Urinary bladder (tissue), 4 donors: ENCODE data around the gene DOC2A. TPM values are rescaled to one million over a fixed set of nuclear protein-coding genes. Genes with fewer than 3 reads are reported as not detected.

Experiments used
- DNase-seq: peaks from one replicate; pipeline ENCODE4 v3.0.0-alpha.2; 2015; ENCODE audit errors: extremely low spot score
- H3K27ac ChIP-seq: one replicate; pipeline ENCODE4 v1.5.1; 2013; ENCODE audit warnings: low read depth, mild to moderate bottlenecking, moderate library complexity
- H3K36me3 ChIP-seq: one replicate; pipeline ENCODE4 v1.6.1; 2013; ENCODE audit warnings: mild to moderate bottlenecking, moderate library complexity; ENCODE audit not compliant: insufficient read depth
- H3K4me1 ChIP-seq: one replicate; pipeline ENCODE4 v1.6.1; 2013; ENCODE audit warnings: mild to moderate bottlenecking, moderate library complexity; ENCODE audit not compliant: insufficient read depth
- H3K4me3 ChIP-seq: one replicate; pipeline ENCODE4 v1.5.1; 2013; ENCODE audit warnings: low read depth, low read length
- WGBS: extraction: QIAGEN DNeasy Blood & Tissue Kit; methylation state at CpG from one replicate; pipeline ENCODE4 v1.1.7; 2013; 5-methylcytosine and 5-hydroxymethylcytosine counted together
- polyA plus RNA-seq: library from polyadenylated mRNA; stranded (reverse); fragments of 200-250 nt; gene quantifications from one replicate; pipeline ENCODE4 v1.2.3, GENCODE V29; 2013
- total RNA-seq: library from RNA; depleted of rRNA; stranded (reverse); fragments of >200 nt; gene quantifications from one replicate; pipeline ENCODE4 v1.2.3, GENCODE V29; 2014
- donor health status: healthy with polysubstance abuse.
- donor health status: healthy.

DOC2A gene
- total and polyA plus RNA-seq, 2 donors = 0.32 to 0.53 TPM

DNA sequence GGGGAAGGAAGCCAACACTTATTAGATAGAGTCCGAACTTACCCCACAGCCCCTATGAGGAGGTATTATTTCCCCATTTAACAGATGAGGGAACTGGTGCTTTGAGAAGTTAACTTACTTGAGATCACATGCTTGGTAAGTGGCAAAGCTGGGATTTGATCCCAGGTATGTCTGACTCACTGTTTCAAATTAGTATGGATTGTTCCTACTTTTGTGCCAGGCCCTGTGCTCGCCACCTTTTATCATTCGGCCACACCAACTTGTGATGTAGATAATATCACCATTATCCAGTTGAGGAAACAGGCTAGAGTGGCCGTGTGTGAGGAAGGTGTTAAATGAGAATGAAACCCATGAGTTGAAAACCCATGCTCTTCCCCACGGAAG, 26.1 kb downstream of the DOC2A start:
- no peak overlapping the region for H3K27ac ChIP-seq
- H3K4me3 ChIP-seq = no peak overlapping the region
- H3K36me3 ChIP-seq = peaks cover 8% of the 10 kb centered on the region
- 92% methylated on average over 5 of the region's 5 CpGs for WGBS
- no peak for DNase-seq
- H3K4me1 ChIP-seq = no peaks in the 10 kb centered on the region

DNA sequence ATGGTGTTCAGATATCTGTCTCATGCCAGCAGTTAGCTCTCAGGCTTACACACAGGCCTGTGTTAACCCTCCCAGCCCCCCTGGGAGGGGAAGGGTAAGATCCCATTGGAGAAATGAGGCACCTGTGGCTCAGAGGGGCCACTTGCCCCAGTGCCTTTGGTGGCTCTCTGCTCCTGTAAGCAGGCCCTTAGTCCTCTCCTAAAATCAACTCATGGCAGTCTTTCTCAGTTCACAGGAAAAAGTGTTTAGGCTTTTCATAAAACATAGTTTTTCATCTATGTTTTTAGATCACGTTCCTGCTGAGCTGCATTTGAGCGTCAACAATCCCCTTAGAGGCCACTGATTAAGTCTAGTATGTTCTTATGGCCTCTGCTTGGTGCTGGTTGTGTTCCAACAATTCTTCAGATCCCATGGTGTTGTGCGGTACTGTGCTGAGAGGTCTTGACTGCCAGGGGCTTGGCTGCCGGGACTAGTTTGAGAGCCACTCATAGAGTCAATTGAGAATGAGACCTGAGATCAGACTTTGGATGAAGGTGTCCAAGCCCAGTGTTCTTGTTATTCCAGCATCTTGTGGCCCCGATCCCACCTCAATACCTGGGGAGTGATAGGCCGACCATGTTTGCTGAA, 26.6 kb downstream of the DOC2A start:
- DNase-seq = no peak
- peaks cover 8% of the 10 kb centered on the region for H3K36me3 ChIP-seq
- H3K27ac ChIP-seq = no peak overlapping the region
- H3K4me1 ChIP-seq = no peaks in the 10 kb centered on the region
- 93% methylated on average over 6 of the region's 6 CpGs for WGBS
- H3K4me3 ChIP-seq = no peak overlapping the region

DNA sequence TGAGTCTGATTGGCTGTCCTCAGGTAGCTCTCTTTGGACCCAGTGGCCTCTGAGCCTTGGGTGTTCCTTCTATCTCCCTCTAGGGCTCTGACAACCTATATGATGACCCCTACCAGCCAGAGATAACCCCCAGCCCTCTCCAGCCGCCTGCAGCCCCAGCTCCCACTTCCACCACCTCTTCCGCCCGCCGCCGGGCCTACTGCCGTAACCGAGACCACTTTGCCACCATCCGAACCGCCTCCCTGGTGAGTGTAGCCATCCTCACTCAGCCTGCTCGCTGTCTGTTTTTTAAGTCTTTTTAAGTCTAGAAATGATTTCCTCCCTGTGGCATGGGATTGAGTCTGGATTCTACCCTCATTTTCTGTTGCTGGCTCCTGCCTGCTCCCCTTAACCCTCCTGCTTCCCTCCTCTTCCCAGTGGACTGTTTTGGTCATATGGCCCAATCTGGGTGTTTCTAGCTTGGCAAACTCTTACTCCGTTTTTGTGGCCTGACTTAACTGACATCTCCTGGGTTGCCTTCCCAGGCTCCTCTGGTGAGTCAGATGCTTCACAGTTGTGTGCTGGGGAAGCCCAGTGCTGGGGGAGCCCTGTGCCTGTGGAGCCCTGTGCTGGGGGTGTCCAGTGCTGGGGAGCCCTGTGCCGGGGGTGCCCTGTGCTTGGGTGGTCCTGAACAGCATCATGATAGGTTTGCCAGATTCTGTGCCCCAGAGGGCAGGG, 27.2 kb downstream of the DOC2A start:
- no peak overlapping the region for H3K4me3 ChIP-seq
- H3K27ac ChIP-seq = no peak overlapping the region
- H3K4me1 ChIP-seq = no peaks in the 10 kb centered on the region
- WGBS = 94% methylated on average over 12 of the region's 12 CpGs
- H3K36me3 ChIP-seq = peaks cover 8% of the 10 kb centered on the region
- no peak for DNase-seq

DNA sequence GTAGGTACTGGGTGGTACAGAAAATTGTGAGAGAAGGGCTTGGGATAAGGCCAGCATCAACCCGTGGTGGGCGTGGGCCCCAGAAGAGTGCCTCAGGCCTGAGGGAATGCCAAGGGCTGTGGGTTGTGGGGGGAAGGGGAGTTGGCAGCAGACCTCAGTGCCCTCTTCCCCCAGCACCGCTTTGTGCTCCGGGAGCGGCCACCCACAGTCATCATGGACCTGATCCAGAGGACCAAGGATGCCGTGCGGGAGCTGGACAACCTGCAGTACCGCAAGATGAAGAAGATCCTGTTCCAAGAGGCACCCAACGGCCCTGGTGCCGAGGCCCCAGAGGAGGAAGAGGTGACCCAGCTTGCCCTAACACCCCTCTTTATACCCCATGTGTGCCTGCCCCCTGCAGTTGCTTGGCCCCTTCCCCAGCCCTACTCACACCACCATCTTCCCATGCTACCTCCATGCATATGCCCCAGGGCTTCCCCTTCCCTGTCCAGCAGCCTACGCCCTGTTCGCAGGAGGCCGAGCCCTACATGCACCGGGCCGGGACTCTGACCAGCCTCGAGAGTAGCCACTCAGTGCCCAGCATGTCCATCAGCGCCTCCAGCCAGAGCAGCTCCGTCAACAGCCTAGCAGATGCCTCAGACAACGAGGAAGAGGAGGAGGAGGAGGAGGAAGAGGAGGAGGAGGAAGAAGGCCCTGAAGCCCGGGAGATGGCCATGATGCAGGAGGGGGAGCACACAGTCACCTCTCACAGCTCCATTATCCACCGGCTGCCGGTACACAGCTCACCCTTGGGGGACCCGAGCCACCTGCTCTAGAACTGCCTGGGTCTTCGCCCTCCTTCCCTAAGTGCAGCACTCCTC, 28.0 kb downstream of the DOC2A start:
- H3K4me3 ChIP-seq = no peak overlapping the region
- 88% methylated on average over 24 of the region's 24 CpGs for WGBS
- H3K4me1 ChIP-seq = no peaks in the 10 kb centered on the region
- H3K36me3 ChIP-seq = peaks cover 8% of the 10 kb centered on the region
- DNase-seq = no peak
- H3K27ac ChIP-seq = no peak overlapping the region

DNA sequence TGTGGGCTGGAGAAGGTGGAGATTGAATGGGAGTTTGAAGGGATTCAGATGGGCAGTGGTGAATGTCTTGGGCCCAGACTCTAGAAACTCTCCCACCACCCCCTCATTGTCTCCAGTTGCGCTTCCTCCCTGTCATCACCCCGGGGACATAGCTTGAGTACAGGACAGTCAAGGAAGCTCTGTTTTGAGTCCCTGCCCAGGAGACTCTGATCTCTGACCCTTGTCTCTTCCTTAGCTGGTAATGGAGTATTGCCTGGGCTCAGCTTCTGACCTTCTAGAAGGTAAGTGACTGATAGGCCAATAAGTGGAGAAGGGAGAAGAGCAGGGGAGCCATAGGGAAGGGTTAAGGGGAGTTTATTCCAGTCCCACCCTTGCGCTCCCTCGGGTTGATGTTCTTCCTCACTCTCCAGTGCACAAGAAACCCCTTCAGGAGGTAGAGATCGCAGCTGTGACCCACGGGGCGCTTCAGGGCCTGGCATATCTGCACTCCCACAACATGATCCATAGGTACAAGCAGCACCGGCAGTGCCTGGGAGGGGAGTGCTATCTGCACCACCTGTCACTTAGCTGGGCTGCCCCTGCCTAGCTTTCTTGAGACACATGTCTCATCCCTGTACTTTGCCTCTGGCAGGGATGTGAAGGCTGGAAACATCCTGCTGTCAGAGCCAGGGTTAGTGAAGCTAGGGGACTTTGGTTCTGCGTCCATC, 32.1 kb downstream of the DOC2A start:
- H3K36me3 ChIP-seq = peaks cover 2% of the 10 kb centered on the region
- WGBS = 92% methylated on average over 9 of the region's 9 CpGs
- H3K4me1 ChIP-seq = peaks cover 2% of the 10 kb centered on the region
- DNase-seq = no peak
- H3K4me3 ChIP-seq = no peak overlapping the region
- no peak overlapping the region for H3K27ac ChIP-seq

DNA sequence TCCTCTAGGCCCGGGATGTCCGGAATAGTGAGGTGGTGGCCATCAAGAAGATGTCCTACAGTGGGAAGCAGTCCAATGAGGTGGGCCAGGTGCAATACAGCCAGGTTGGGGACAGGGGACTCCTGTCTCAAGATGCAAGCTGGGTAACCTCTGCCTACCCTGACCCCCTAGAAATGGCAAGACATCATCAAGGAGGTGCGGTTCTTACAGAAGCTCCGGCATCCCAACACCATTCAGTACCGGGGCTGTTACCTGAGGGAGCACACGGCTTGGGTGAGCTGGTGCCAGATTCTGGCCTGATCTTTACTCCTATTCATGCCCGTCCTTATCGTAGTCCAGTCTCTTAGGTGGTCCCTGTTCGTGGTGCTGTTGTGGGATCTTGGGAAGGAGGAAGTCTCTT, 32.7 kb downstream of the DOC2A start:
- DNase-seq = no peak

DNA sequence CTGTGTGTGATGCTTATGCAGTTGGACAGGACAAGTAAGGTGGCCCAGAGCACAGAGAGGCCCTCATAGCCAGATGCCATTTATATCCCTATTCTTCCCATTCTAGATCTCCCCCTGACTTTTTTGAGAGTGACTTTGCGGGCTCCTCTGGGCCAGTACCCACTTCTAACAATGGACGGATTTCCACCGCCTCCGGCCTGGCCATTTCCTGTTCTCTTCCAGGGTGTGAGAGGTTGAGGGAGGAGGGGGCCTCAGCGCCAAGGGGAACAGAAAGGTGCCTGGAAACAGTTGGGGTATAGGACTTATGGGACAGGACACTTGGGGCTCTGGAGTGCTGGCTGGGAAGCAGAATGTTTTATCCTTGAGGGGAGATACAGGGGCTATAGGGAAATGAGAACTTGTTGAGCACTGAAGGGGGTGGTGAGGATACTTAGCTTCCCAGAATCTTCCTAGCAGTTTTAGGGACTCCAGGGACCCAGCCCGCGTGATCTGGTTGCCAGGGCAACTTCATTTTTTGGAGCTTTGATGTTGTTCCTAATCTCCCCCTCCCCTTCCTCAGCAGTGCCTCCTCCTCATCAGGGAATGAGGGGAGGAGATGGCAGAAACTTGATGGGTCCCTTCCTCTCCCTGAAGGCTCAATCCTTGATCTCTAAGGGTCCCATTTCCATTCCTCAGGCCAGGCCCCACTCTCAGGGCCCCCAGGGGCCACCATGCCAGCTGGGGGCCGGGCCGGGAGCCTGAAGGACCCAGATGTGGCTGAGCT, 33.6 kb downstream of the DOC2A start:
- H3K4me3 ChIP-seq = no peak overlapping the region
- no peak overlapping the region for H3K27ac ChIP-seq
- no peak for DNase-seq
- H3K4me1 ChIP-seq = peaks cover 2% of the 10 kb centered on the region
- 78% methylated on average over 9 of the region's 9 CpGs for WGBS
- peaks cover 2% of the 10 kb centered on the region for H3K36me3 ChIP-seq

More for the DNA sequence above, 32.7 kb downstream of the DOC2A start:
- Histone ChIP-seq H3K27ac (no peak overlapping the region), H3K4me1 (peaks cover 2% of the 10 kb centered on the region), H3K36me3 (peaks cover 2% of the 10 kb centered on the region), H3K4me3 (no peak overlapping the region)
- 91% methylated on average over 9 of the region's 9 CpGs for WGBS

DNA sequence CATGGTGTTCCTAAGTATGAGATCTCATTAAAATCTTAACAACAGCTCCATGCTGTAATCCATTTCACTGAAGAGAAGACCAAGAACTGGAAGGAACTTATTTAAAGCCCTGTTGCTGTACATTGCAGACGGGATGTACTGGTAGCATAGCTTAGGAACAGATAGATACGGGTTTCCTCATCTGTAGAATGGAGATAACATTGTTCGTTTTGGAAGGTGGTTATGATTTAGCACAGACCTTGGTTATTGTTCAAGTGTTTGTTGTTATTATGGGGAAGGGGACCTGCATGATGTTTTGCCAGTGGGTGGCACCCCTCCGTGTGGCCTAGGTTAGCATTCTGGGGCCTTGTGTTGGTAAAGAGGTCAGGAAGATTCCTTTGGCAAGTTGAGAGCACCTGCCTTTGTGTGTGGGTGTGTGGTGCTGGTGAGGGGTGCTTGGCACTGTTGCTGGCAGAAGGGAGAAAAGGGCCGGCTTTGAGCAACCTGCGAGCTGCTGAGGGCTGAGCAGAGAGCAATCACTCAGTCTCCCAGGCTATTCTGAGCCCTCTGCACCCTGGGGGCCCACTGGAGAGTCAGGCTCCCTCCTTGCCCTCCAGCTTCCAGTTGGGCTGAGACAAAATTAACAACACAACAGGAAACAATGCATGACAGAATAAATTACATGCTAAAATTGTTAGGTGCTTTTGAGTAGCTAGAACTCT, 34.9 kb downstream of the DOC2A start:
- WGBS = 23% methylated on average over 6 of the region's 6 CpGs
- Histone ChIP-seq H3K4me1 (peaks cover 2% of the 10 kb centered on the region), H3K4me3 (no peak overlapping the region), H3K27ac (no peak overlapping the region), H3K36me3 (no peaks in the 10 kb centered on the region)
- no peak for DNase-seq

DNA sequence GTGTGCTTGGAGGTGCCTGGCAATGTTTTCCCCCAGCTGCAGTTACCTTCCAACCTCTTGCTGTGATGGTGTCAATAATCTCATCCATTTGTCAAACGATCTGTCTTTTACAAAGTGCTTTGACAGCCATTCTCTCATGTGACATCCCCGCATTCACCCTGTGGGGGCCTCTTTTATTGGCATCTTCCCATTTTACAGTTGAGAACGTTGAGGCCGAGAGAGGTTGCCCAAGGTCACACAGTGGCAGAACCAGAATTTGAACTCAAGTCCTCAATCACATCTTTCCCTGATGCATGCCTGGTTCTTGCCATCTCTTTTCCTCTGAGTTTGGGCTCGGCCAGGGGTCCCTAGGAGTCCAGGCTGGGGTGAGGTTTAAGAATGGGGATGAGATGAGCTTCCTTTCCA, 35.7 kb downstream of the DOC2A start:
- no peak overlapping the region for H3K27ac ChIP-seq
- no peak for DNase-seq
- peaks cover 2% of the 10 kb centered on the region for H3K4me1 ChIP-seq
- H3K36me3 ChIP-seq = no peaks in the 10 kb centered on the region
- H3K4me3 ChIP-seq = peak overlapping the region; percentile 68
- WGBS = 55% methylated on average over 5 of the region's 5 CpGs

DNA sequence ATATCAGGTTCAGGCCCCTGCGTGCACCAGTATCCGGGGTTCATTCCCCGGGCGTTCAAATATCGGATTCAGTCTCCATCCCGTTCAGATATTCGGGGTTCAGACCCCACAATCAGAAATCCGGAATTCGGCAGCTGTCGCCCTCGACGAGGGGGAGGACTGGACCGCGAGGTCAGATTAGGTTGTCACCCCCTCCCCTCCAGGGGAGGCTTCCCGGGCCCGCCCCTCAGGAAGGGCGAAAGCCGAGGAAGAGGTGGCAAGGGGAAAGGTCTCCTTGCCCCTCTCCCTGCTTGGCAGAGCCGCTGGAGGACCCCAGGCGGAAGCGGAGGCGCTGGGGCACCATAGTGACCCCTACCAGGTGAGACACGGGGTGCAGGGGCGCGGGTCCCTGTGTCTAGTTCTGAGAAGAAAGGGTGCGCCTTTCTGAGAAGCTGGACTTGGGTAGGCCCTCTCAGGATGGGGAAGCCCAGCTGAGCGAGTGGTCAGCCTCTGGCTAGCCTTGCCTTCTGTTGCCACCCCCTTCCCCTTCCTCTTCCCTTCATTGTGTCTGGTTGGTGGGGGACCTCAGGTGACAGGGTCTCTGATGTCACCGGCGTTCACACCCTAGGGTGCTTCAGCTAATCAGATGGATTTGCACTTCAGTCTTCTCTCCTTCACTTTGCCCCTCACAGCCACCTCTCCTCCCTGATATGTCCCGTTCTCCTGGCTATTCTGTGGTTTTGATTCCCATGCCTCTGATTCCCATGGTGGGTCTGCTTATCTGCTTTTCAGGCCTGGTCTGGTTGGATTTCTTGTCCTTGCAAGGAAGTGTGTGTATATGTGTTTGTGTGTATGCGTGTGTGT, 36.3 kb downstream of the DOC2A start:
- H3K36me3 ChIP-seq = peaks cover 1% of the 10 kb centered on the region
- 2% methylated on average over 31 of the region's 31 CpGs for WGBS
- H3K27ac ChIP-seq = peak overlapping the region; percentile 68
- peak overlapping the region; percentile 68 for H3K4me3 ChIP-seq
- no peak for DNase-seq
- H3K4me1 ChIP-seq = peaks cover 2% of the 10 kb centered on the region

DNA sequence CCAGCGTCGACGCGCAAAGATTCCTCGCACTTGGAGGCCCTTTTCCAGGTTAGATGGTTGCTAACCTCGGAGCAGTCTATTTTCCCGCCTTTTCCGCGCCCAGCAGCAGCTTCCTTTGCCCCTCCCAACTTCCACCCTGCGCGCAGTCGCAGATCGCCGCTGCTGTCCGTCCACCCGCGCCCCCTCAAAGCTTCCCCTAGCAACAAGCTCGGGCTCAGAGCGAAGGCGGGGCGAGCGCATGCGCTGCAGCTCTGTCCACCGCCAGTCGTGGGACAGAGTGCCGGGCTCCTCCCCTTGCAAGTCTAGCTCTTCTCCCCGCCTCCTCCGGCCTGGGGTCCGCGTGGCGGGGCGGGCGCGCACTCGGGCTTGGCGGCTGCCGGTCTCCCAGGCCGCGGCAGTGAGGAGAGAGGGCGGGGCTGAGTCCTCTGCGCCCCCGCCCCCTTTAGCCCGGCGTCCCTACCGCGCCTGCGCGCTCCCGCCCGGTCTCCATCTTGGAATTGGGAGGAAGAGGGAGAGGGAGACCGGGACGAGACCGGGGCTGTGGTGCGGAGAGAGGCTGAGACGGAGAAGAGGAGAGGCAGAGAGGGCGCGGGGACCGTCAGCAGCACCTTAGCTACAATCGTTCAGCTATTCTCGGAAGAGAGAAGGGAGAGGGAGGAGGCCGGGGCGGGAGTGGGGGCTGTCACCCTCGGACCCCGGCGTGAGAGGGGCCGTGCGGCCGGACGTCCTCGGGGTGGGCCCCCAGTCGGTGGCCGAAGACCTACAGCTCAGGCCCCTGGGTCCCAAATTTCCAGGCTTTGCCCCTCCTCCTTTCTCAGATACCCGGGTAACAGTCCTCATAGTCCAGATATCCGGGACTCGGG, 37.2 kb downstream of the DOC2A start, which contains the start of gene TAOK2:
TSS of gene TAOK2 (plus strand) at position 485 of the 863 bp plus-strand sequence. CDS start 3,905 bp downstream, outside the sequence.
- H3K4me1 ChIP-seq = peaks cover 2% of the 10 kb centered on the region
- peak within 1 kb of the TSS; percentile 68 for H3K4me3 ChIP-seq
- H3K27ac ChIP-seq = peak within 1 kb of the TSS; percentile 68
- DNase-seq = peak; percentile 93
- H3K36me3 ChIP-seq = peaks cover 1% of the 10 kb centered on the region
- 2% methylated on average over 75 of the region's 75 CpGs for WGBS
